ENCODE data around the gene FSD2.
"Not testable (repeated sequence)": the region's sequence is repeated elsewhere in the genome, so short reads cannot be mapped to it uniquely, and the experiment has no call there.

The FSD2 gene

GRCh38 chr15:82821851-82822250, 16.0 kb upstream of the FSD2 start:
- DNase-seq (ENCODE audit: low spot score in 2 of 2); H3K27me3 Mint-ChIP-seq; H3K4me3 Mint-ChIP-seq; H3K9me3 Mint-ChIP-seq; ATAC-seq (replicated peaks; ENCODE audit: extremely low read depth, poor library complexity, severe bottlenecking): not testable (repeated sequence)
- Mint-ChIP-seq H3K36me3 (ENCODE audit: insufficient read depth) (peaks cover 79% of the 10 kb centered on the region), H3K27ac (ENCODE audit: low read depth) (peak overlapping the region; percentile 19), H3K4me1 (peaks cover 11% of the 10 kb centered on the region)

- not testable (repeated sequence) for H3K9me3 Mint-ChIP-seq; ATAC-seq (replicated peaks; ENCODE audit: extremely low read depth, poor library complexity, severe bottlenecking); DNase-seq (ENCODE audit: low spot score in 2 of 2); H3K27me3 Mint-ChIP-seq; H3K4me3 Mint-ChIP-seq
- H3K36me3 Mint-ChIP-seq (ENCODE audit: insufficient read depth) = peaks cover 79% of the 10 kb centered on the region
- peaks cover 15% of the 10 kb centered on the region for H3K4me1 Mint-ChIP-seq
- H3K27ac Mint-ChIP-seq (ENCODE audit: low read depth) = peak overlapping the region; percentile 19
Observed at GRCh38 chr15:82821396-82821795, 15.5 kb upstream of the FSD2 start.

DNA sequence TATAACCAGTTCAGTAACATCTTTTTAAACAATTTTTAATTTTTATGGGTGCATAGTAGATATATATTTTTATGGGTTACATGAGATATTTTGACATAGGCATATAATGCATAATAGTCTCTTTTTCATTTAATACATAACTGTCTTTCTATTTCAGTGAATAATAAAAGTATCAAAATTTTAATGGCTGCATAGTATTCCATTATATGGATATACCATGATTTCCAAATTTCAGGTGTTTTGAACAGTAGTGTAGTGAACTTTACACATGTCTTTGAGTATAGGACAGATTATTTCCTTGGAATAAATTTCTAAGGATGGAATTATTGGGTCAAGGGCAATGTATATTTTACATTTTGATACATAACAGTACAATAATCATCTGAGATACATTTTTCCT, 14.3 kb upstream of the FSD2 start:
- Mint-ChIP-seq H3K27me3 (no peaks in the 10 kb centered on the region), H3K27ac (ENCODE audit: low read depth) (no peak overlapping the region), H3K36me3 (ENCODE audit: insufficient read depth) (peaks cover 79% of the 10 kb centered on the region), H3K9me3 (no peaks in the 10 kb centered on the region), H3K4me3 (no peak overlapping the region), H3K4me1 (peaks cover 21% of the 10 kb centered on the region)
- no peak for DNase-seq (ENCODE audit: low spot score in 2 of 2)
- no peak for ATAC-seq (replicated peaks; ENCODE audit: extremely low read depth, poor library complexity, severe bottlenecking)

- no peak for ATAC-seq (replicated peaks; ENCODE audit: extremely low read depth, poor library complexity, severe bottlenecking)
- H3K4me1 Mint-ChIP-seq = peaks cover 46% of the 10 kb centered on the region
Observed at GRCh38 chr15:82812994-82813393, 7.1 kb upstream of the FSD2 start.

GRCh38 chr15:82810890-82811426, 5.1 kb upstream of the FSD2 start:
- Mint-ChIP-seq H3K27ac (ENCODE audit: low read depth) (peak overlapping the region; percentile 100), H3K36me3 (ENCODE audit: insufficient read depth) (peaks cover 51% of the 10 kb centered on the region), H3K27me3 (no peaks in the 10 kb centered on the region), H3K9me3 (no peaks in the 10 kb centered on the region), H3K4me3 (peak overlapping the region; percentile 85), H3K4me1 (peaks cover 36% of the 10 kb centered on the region)
- peak in 1 of 2 donors; percentile 61 for DNase-seq (ENCODE audit: low spot score in 2 of 2)
- peak; percentile 29 for ATAC-seq (replicated peaks; ENCODE audit: extremely low read depth, poor library complexity, severe bottlenecking)

More at GRCh38 chr15:82812994-82813393, 7.1 kb upstream of the FSD2 start:
- Mint-ChIP-seq H3K36me3 (ENCODE audit: insufficient read depth) (peaks cover 67% of the 10 kb centered on the region), H3K27me3 (no peaks in the 10 kb centered on the region), H3K9me3 (no peaks in the 10 kb centered on the region), H3K4me3 (peak overlapping the region; percentile 53), H3K27ac (ENCODE audit: low read depth) (peak overlapping the region; percentile 100)
- DNase-seq (ENCODE audit: low spot score in 2 of 2) = no peak

GRCh38 chr15:82810061-82810889, 4.4 kb upstream of the FSD2 start:
- Mint-ChIP-seq H3K9me3 (no peaks in the 10 kb centered on the region), H3K27ac (ENCODE audit: low read depth) (peak overlapping the region; percentile 100), H3K27me3 (no peaks in the 10 kb centered on the region), H3K36me3 (ENCODE audit: insufficient read depth) (peaks cover 45% of the 10 kb centered on the region), H3K4me3 (peak overlapping the region; percentile 85), H3K4me1 (peaks cover 32% of the 10 kb centered on the region)
- peak in 1 of 2 donors; percentile 25 for DNase-seq (ENCODE audit: low spot score in 2 of 2)
- peak; percentile 20 for ATAC-seq (replicated peaks; ENCODE audit: extremely low read depth, poor library complexity, severe bottlenecking)

- H3K27me3 Mint-ChIP-seq = no peaks in the 10 kb centered on the region
Observed at GRCh38 chr15:82809308-82810060, 3.6 kb upstream of the FSD2 start, which contains the start of gene WHAMM. Gene WHAMM (plus strand): TSS chr15:82809628. CDS start chr15:82809727, 99 bp downstream.

GRCh38 chr15:82808634-82809041, 2.8 kb upstream of the FSD2 start:
- DNase-seq (ENCODE audit: low spot score in 2 of 2) (no peak), ATAC-seq (replicated peaks; ENCODE audit: extremely low read depth, poor library complexity, severe bottlenecking) (no peak)
- H3K27me3 Mint-ChIP-seq = peaks cover 5% of the 10 kb centered on the region
- H3K27ac Mint-ChIP-seq (ENCODE audit: low read depth) = peak overlapping the region; percentile 92
- H3K36me3 Mint-ChIP-seq (ENCODE audit: insufficient read depth) = peaks cover 30% of the 10 kb centered on the region
- H3K4me1 Mint-ChIP-seq = peaks cover 28% of the 10 kb centered on the region
- no peak overlapping the region for H3K4me3 Mint-ChIP-seq
- H3K9me3 Mint-ChIP-seq = no peaks in the 10 kb centered on the region

More at GRCh38 chr15:82809308-82810060, 3.6 kb upstream of the FSD2 start, which contains the start of gene WHAMM:
- Mint-ChIP-seq H3K4me1 (peaks cover 28% of the 10 kb centered on the region), H3K9me3 (no peaks in the 10 kb centered on the region), H3K4me3 (peak within 1 kb of the TSS; percentile 85), H3K27ac (ENCODE audit: low read depth) (peak within 1 kb of the TSS; percentile 100), H3K36me3 (ENCODE audit: insufficient read depth) (peaks cover 38% of the 10 kb centered on the region)
- DNase-seq (ENCODE audit: low spot score in 2 of 2) = peak; percentile 90 to 94
- peak; percentile 91 for ATAC-seq (replicated peaks; ENCODE audit: extremely low read depth, poor library complexity, severe bottlenecking)

DNA sequence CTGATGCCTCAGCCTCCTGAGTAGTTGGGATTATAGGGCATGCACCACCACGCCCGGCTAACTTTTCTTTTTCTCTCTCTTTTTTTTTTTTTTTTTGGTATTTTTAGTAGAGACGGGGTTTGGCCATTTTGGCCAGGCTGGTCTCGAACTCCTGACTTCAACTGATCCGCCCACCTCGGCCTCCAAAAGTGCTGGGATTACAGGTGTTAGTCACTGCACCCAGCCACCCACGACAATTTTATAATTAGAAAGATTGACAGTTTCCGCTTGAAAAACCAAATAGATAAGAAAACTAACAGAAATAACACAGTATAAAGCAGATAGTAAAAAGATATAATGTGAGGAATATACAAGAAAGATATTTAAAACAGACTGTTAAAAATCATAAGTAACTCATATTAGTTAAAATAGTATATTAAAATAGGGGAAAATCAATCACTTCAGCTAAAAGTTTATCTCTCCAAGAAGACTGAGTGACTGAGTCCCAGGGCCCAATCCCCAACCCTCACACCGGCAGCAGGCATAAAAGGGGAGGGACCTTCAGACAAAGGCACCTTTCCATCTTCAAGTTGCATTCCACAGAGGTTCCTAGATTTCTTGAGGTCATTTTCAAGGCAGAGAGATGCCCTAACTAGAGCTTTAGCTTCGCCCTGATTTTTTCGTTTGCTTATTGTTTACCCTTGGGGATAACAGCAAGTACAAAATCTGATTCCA, 2.2 kb upstream of the FSD2 start:
- ATAC-seq (replicated peaks; ENCODE audit: extremely low read depth, poor library complexity, severe bottlenecking) (no peak), DNase-seq (ENCODE audit: low spot score in 2 of 2) (no peak)
- Mint-ChIP-seq H3K27me3 (peaks cover 11% of the 10 kb centered on the region), H3K9me3 (no peaks in the 10 kb centered on the region), H3K4me3 (no peak overlapping the region), H3K36me3 (ENCODE audit: insufficient read depth) (peaks cover 26% of the 10 kb centered on the region), H3K4me1 (peaks cover 28% of the 10 kb centered on the region), H3K27ac (ENCODE audit: low read depth) (peak overlapping the region; percentile 92)

- H3K27me3 Mint-ChIP-seq = peaks cover 33% of the 10 kb centered on the region
- no peak for ATAC-seq (replicated peaks; ENCODE audit: extremely low read depth, poor library complexity, severe bottlenecking)
- no peak overlapping the region for H3K27ac Mint-ChIP-seq (ENCODE audit: low read depth)
- peaks cover 10% of the 10 kb centered on the region for H3K4me1 Mint-ChIP-seq
- H3K36me3 Mint-ChIP-seq (ENCODE audit: insufficient read depth) = peaks cover 6% of the 10 kb centered on the region
- no peak for DNase-seq (ENCODE audit: low spot score in 2 of 2)
- H3K9me3 Mint-ChIP-seq = no peaks in the 10 kb centered on the region
- H3K4me3 Mint-ChIP-seq = no peak overlapping the region
Observed at GRCh38 chr15:82804575-82804949, 1.3 kb downstream of the FSD2 start.

DNA sequence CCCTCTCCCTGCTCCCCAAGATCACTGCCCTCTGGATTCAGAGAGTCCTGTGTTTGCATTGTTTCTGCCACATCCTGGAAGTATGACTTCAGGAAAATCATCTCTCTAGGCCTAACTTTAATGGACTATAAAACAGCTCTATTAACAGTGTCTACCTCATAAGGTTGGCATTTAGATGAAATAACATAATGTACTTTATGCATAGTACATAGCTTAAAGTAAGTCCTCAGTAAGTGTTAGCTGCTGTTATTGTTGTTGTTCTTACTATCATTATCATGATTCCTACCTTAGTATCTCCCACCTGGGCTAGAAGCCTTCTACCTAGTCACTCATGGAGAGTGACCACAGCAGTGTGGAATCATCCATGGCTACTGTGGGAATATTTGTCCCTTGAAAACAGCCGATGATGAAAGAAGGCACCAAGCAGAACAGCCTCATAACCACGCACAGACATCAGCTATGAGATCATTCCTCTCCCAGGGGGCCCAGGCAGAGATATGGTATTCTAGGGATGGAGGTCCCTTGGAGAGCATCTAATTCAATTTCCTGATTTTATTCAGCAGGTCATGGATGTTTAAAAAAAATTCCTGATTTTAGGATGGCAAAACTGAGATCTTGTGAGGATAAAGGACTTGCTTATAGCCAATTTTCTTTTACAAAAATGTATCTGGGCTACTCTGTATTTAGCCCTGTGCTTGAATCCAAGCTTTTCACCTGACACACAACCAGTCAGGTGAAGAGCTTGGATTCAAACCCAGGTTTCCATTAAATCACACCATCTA, 1.9 kb downstream of the FSD2 start:
- no peak for ATAC-seq (replicated peaks; ENCODE audit: extremely low read depth, poor library complexity, severe bottlenecking)
- Mint-ChIP-seq H3K4me1 (peaks cover 5% of the 10 kb centered on the region), H3K4me3 (no peak overlapping the region), H3K36me3 (ENCODE audit: insufficient read depth) (peaks cover under 1% of the 10 kb centered on the region), H3K27ac (ENCODE audit: low read depth) (no peak overlapping the region), H3K27me3 (peaks cover 38% of the 10 kb centered on the region), H3K9me3 (no peaks in the 10 kb centered on the region)
- DNase-seq (ENCODE audit: low spot score in 2 of 2) = no peak
